HepG2 (cell line): ENCODE results near the gene NLE1.

ENCODE experiments used
- CREB1 ChIP-seq, 2 experiments: fragments of 450-650 bp in 1 of 2; IDR thresholded peaks; 2 replicates each; pipeline ENCODE4 v1.6.1; 2016 to 2017; ENCODE audit warnings: control low read depth in 1 of 2, mild to moderate bottlenecking in 1 of 2, missing compliant biosample characterization in 1 of 2, missing genetic modification characterization in 1 of 2
- E2F1 ChIP-seq: sonication (generic); formaldehyde crosslinking; IDR thresholded peaks from 2 replicates; pipeline ENCODE4 v1.5.0; 2020; ENCODE audit warnings: missing genetic modification reagents
- EZH2 ChIP-seq: conservative IDR thresholded peaks from 2 replicates; pipeline ENCODE4 v1.6.1; 2012; ENCODE audit warnings: mild to moderate bottlenecking, low read depth, low read length, moderate library complexity
- HNRNPUL1 ChIP-seq: fragments of 200-400 bp; formaldehyde crosslinking; IDR thresholded peaks from 2 replicates; pipeline ENCODE4 v1.6.1; 2017; ENCODE audit warnings: low read depth, mild to moderate bottlenecking, low read length, moderate library complexity
- MZF1 ChIP-seq: sonication (generic); formaldehyde crosslinking; IDR thresholded peaks from 2 replicates; pipeline ENCODE4 v1.8.1; 2023; ENCODE audit warnings: mild to moderate bottlenecking, missing genetic modification reagents, borderline replicate concordance
- RFX5 ChIP-seq: IDR thresholded peaks from 2 replicates; pipeline ENCODE4 v1.6.1; 2011; ENCODE audit warnings: low read depth, low read length, improper control_type of control experiment
- ZBTB7A ChIP-seq: sonication (generic); formaldehyde crosslinking; IDR thresholded peaks from 2 replicates; pipeline ENCODE4 v1.8.0; 2022; ENCODE audit warnings: mild to moderate bottlenecking, missing genetic modification reagents
- ZFP91 ChIP-seq: sonication (generic); formaldehyde crosslinking; IDR thresholded peaks from 2 replicates; pipeline ENCODE4 v1.9.0; 2022; ENCODE audit warnings: missing genetic modification reagents, mild to moderate bottlenecking, borderline replicate concordance
- ZNF382 ChIP-seq: sonication (generic); formaldehyde crosslinking; IDR thresholded peaks from 2 replicates; pipeline ENCODE4 v1.5.0; 2020; ENCODE audit warnings: missing genetic modification reagents, mild to moderate bottlenecking, borderline replicate concordance
- ZNF878 ChIP-seq: sonication (generic); formaldehyde crosslinking; IDR thresholded peaks from 2 replicates; pipeline ENCODE4 v1.8.1; 2023; ENCODE audit warnings: mild to moderate bottlenecking, missing genetic modification reagents, moderate library complexity
- TF ChIP-seq, protein P1 (sequence below): IDR thresholded peaks from 2 replicates; pipeline ENCODE4 v1.6.1; 2012; ENCODE audit warnings: low read depth, low read length, improper control_type of control experiment
- TF ChIP-seq, protein P2 (sequence below): IDR thresholded peaks from 2 replicates; pipeline ENCODE4 v1.6.1; 2016; ENCODE audit warnings: missing genetic modification reagents, missing compliant biosample characterization
- TF ChIP-seq, protein P3 (sequence below): IDR thresholded peaks from 2 replicates; pipeline ENCODE4 v1.6.1; 2016; ENCODE audit warnings: control low read depth

DNA sequence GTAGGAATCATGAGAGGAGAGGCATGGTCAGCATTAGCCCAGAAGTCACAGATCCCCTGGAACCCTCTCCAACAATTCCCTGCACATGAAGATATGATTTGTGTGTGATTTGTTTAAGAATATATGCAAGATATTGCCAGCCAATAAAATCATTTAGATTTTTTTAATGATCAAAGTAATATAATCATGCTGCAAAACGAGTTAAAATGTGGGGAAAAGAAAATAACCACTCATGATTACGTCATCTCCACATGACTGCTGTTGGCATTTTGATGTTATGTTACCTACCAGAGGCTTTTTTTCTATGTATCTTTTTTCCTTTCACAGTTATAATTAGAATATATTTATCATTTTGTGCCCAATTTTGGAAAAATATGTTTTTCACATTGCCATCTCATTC is 29.7 kb upstream of the NLE1 start:
- TF ChIP-seq, protein P1, sequence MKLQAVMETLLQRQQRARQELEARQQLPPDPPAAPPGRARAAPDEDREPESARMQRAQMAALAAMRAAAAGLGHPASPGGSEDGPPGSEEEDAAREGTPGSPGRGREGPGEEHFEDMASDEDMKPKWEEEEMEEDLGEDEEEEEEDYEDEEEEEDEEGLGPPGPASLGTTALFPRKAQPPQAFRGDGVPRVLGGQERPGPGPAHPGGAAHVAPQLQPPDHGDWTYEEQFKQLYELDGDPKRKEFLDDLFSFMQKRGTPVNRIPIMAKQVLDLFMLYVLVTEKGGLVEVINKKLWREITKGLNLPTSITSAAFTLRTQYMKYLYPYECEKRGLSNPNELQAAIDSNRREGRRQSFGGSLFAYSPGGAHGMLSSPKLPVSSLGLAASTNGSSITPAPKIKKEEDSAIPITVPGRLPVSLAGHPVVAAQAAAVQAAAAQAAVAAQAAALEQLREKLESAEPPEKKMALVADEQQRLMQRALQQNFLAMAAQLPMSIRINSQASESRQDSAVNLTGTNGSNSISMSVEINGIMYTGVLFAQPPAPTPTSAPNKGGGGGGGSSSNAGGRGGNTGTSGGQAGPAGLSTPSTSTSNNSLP = no peak
- TF ChIP-seq, protein P2, sequence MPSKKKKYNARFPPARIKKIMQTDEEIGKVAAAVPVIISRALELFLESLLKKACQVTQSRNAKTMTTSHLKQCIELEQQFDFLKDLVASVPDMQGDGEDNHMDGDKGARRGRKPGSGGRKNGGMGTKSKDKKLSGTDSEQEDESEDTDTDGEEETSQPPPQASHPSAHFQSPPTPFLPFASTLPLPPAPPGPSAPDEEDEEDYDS (CRISPR knock-in tag) = no peak
- TF ChIP-seq CREB1 (IDR thresholded peaks at IDR 0.05) (peak; percentile 55), CREB1 (CRISPR knock-in tag; IDR thresholded peaks at IDR 0.05) (no peak), E2F1 (CRISPR knock-in tag) (no peak), HNRNPUL1 (no peak), ZBTB7A (CRISPR knock-in tag) (no peak), MZF1 (no peak), ZNF878 (CRISPR knock-in tag) (no peak), ZFP91 (CRISPR knock-in tag) (no peak), ZNF382 (CRISPR knock-in tag) (no peak), EZH2 (no peak), RFX5 (no peak)
- TF ChIP-seq, protein P3, sequence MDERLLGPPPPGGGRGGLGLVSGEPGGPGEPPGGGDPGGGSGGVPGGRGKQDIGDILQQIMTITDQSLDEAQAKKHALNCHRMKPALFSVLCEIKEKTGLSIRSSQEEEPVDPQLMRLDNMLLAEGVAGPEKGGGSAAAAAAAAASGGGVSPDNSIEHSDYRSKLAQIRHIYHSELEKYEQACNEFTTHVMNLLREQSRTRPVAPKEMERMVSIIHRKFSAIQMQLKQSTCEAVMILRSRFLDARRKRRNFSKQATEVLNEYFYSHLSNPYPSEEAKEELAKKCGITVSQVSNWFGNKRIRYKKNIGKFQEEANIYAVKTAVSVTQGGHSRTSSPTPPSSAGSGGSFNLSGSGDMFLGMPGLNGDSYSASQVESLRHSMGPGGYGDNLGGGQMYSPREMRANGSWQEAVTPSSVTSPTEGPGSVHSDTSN (CRISPR knock-in tag) = no peak
